Activated T-cell treated with anti-CD3 and anti-CD28 coated beads, Interleukin-2, amount 50 U/mL, for 4 hours (primary cell): ENCODE results near the gene RPLP1. TPM values are rescaled to one million over a fixed set of nuclear protein-coding genes. Genes with fewer than 3 reads are reported as not detected.

ENCODE experiments used
- ATAC-seq, 2 donors: fragments of 200-7000 bp; cut with Tn5 transposase; one replicate each; pipeline ENCODE4 v1.10.0; 2021
- DNase-seq: peaks from one replicate; pipeline ENCODE4 v3.0.0-alpha.2; 2020
- H3K27me3 Mint-ChIP-seq: one replicate; pipeline ENCODE4 v1.8.0; 2021; ENCODE audit warnings: low read depth, mixed read lengths
- H3K36me3 Mint-ChIP-seq: one replicate; pipeline ENCODE4 v1.8.0; 2022; ENCODE audit warnings: mixed read lengths; ENCODE audit not compliant: insufficient read depth
- H3K4me1 Mint-ChIP-seq: one replicate; pipeline ENCODE4 v1.8.0; 2021; ENCODE audit warnings: low read depth, mixed read lengths
- H3K4me3 Mint-ChIP-seq: one replicate; pipeline ENCODE4 v1.8.0; 2021; ENCODE audit warnings: mild to moderate bottlenecking, moderate library complexity, mixed read lengths
- H3K9me3 Mint-ChIP-seq: one replicate; pipeline ENCODE4 v1.8.0; 2021; ENCODE audit warnings: mixed read lengths
- total RNA-seq, 3 donors: library from RNA; stranded (reverse); gene quantifications; one replicate each; pipeline ENCODE4 v1.2.1, GENCODE V29; 2021

RPLP1 gene
- total RNA-seq, 3 donors from 2014 or later: 3,232 to 3,343 (median 3,252) TPM

GRCh38 chr15:69484837-69485236 lies 32.2 kb downstream of the RPLP1 start:
- no peak for ATAC-seq
- H3K9me3 Mint-ChIP-seq: peaks cover 3% of the 10 kb centered on the region
- no peaks in the 10 kb centered on the region for H3K4me1 Mint-ChIP-seq
- no peaks in the 10 kb centered on the region for H3K36me3 Mint-ChIP-seq
- no peak overlapping the region for H3K4me3 Mint-ChIP-seq
- no peak for DNase-seq
- no peaks in the 10 kb centered on the region for H3K27me3 Mint-ChIP-seq

GRCh38 chr15:69486481-69487110 lies 34.0 kb downstream of the RPLP1 start:
- Mint-ChIP-seq H3K27me3 (no peaks in the 10 kb centered on the region), H3K36me3 (no peaks in the 10 kb centered on the region), H3K4me3 (no peak overlapping the region), H3K4me1 (no peaks in the 10 kb centered on the region), H3K9me3 (peaks cover 6% of the 10 kb centered on the region)
- no peak for DNase-seq
- ATAC-seq: no peak

GRCh38 chr15:69489073-69489571 lies 36.5 kb downstream of the RPLP1 start:
- no peaks in the 10 kb centered on the region for H3K27me3 Mint-ChIP-seq
- no peak for ATAC-seq

GRCh38 chr15:69490356-69491037 lies 37.9 kb downstream of the RPLP1 start:
- Mint-ChIP-seq H3K4me3 (no peak overlapping the region), H3K36me3 (no peaks in the 10 kb centered on the region), H3K27me3 (no peaks in the 10 kb centered on the region), H3K9me3 (peaks cover 9% of the 10 kb centered on the region), H3K4me1 (no peaks in the 10 kb centered on the region)
- ATAC-seq: no peak
- DNase-seq: no peak

More at GRCh38 chr15:69489073-69489571, 36.5 kb downstream of the RPLP1 start:
- H3K4me1 Mint-ChIP-seq: no peaks in the 10 kb centered on the region
- DNase-seq: no peak
- H3K4me3 Mint-ChIP-seq: no peak overlapping the region
- H3K9me3 Mint-ChIP-seq: peaks cover 9% of the 10 kb centered on the region
- H3K36me3 Mint-ChIP-seq: no peaks in the 10 kb centered on the region

- no peaks in the 10 kb centered on the region for H3K27me3 Mint-ChIP-seq
- DNase-seq: no peak
- ATAC-seq: no peak
- H3K9me3 Mint-ChIP-seq: peaks cover 6% of the 10 kb centered on the region
- no peaks in the 10 kb centered on the region for H3K36me3 Mint-ChIP-seq
- H3K4me3 Mint-ChIP-seq: no peak overlapping the region
- H3K4me1 Mint-ChIP-seq: no peaks in the 10 kb centered on the region
These were observed 38.5 kb downstream of the RPLP1 start for GRCh38 chr15:69491038-69491505.

- no peak for ATAC-seq
- peaks cover 2% of the 10 kb centered on the region for H3K4me1 Mint-ChIP-seq
These were observed 40.8 kb downstream of the RPLP1 start for GRCh38 chr15:69493406-69493805.

GRCh38 chr15:69496001-69496400 lies 43.4 kb downstream of the RPLP1 start:
- ATAC-seq (no peak), DNase-seq (no peak)
- Mint-ChIP-seq H3K4me3 (no peak overlapping the region), H3K4me1 (peaks cover 2% of the 10 kb centered on the region), H3K36me3 (no peaks in the 10 kb centered on the region), H3K27me3 (no peaks in the 10 kb centered on the region), H3K9me3 (peaks cover 6% of the 10 kb centered on the region)

More at GRCh38 chr15:69493406-69493805, 40.8 kb downstream of the RPLP1 start:
- H3K4me3 Mint-ChIP-seq: no peak overlapping the region
- no peaks in the 10 kb centered on the region for H3K36me3 Mint-ChIP-seq
- H3K9me3 Mint-ChIP-seq: peaks cover 6% of the 10 kb centered on the region
- no peak for DNase-seq
- H3K27me3 Mint-ChIP-seq: no peaks in the 10 kb centered on the region

GRCh38 chr15:69497076-69497475 lies 44.5 kb downstream of the RPLP1 start:
- no peaks in the 10 kb centered on the region for H3K27me3 Mint-ChIP-seq
- H3K9me3 Mint-ChIP-seq: no peaks in the 10 kb centered on the region
- DNase-seq (no peak), ATAC-seq (peak in 1 of 2 donors; percentile 14)
- H3K4me1 Mint-ChIP-seq: peaks cover 2% of the 10 kb centered on the region
- H3K36me3 Mint-ChIP-seq: no peaks in the 10 kb centered on the region
- H3K4me3 Mint-ChIP-seq: no peak overlapping the region

GRCh38 chr15:69497667-69498066 lies 45.0 kb downstream of the RPLP1 start:
- H3K36me3 Mint-ChIP-seq: no peaks in the 10 kb centered on the region
- DNase-seq (no peak), ATAC-seq (no peak)
- peaks cover 2% of the 10 kb centered on the region for H3K4me1 Mint-ChIP-seq
- no peaks in the 10 kb centered on the region for H3K27me3 Mint-ChIP-seq
- H3K4me3 Mint-ChIP-seq: no peak overlapping the region
- no peaks in the 10 kb centered on the region for H3K9me3 Mint-ChIP-seq

- H3K4me1 Mint-ChIP-seq: peaks cover 2% of the 10 kb centered on the region
- H3K4me3 Mint-ChIP-seq: no peak overlapping the region
- H3K9me3 Mint-ChIP-seq: no peaks in the 10 kb centered on the region
- no peaks in the 10 kb centered on the region for H3K27me3 Mint-ChIP-seq
- DNase-seq: no peak
- no peaks in the 10 kb centered on the region for H3K36me3 Mint-ChIP-seq
- ATAC-seq: no peak
These were observed 45.7 kb downstream of the RPLP1 start for GRCh38 chr15:69498282-69498681.

GRCh38 chr15:69498987-69499386 lies 46.4 kb downstream of the RPLP1 start:
- no peak overlapping the region for H3K4me3 Mint-ChIP-seq
- DNase-seq (no peak), ATAC-seq (no peak)
- H3K36me3 Mint-ChIP-seq: no peaks in the 10 kb centered on the region
- H3K4me1 Mint-ChIP-seq: peaks cover 2% of the 10 kb centered on the region
- no peaks in the 10 kb centered on the region for H3K27me3 Mint-ChIP-seq
- H3K9me3 Mint-ChIP-seq: no peaks in the 10 kb centered on the region

GRCh38 chr15:69499521-69500211 lies 47.0 kb downstream of the RPLP1 start:
- no peak for ATAC-seq
- Mint-ChIP-seq H3K4me3 (no peak overlapping the region), H3K9me3 (no peaks in the 10 kb centered on the region), H3K36me3 (no peaks in the 10 kb centered on the region), H3K27me3 (no peaks in the 10 kb centered on the region), H3K4me1 (peaks cover 2% of the 10 kb centered on the region)
- no peak for DNase-seq

- ATAC-seq: no peak
- H3K4me3 Mint-ChIP-seq: no peak overlapping the region
- H3K4me1 Mint-ChIP-seq: peaks cover 2% of the 10 kb centered on the region
- DNase-seq: no peak
- H3K36me3 Mint-ChIP-seq: no peaks in the 10 kb centered on the region
- no peaks in the 10 kb centered on the region for H3K9me3 Mint-ChIP-seq
- H3K27me3 Mint-ChIP-seq: no peaks in the 10 kb centered on the region
These were observed 47.7 kb downstream of the RPLP1 start for GRCh38 chr15:69500339-69500738.

- Mint-ChIP-seq H3K4me1 (peaks cover 2% of the 10 kb centered on the region), H3K4me3 (no peak overlapping the region), H3K36me3 (no peaks in the 10 kb centered on the region), H3K9me3 (no peaks in the 10 kb centered on the region), H3K27me3 (peaks cover 1% of the 10 kb centered on the region)
- DNase-seq (no peak), ATAC-seq (no peak)
These were observed 48.8 kb downstream of the RPLP1 start for GRCh38 chr15:69501456-69501855.
